ENCODE data around the gene SCGB3A2. TPM values are rescaled to one million over a fixed set of nuclear protein-coding genes. Genes with fewer than 3 reads are reported as not detected.
A peak's percentile ranks its signal among the peaks of the same experiment; 100 is the strongest.

The SCGB3A2 gene
- total RNA-seq, 6 experiments from 2014 or later, result not detected

- no peaks in the 10 kb centered on the region for H3K27me3 ChIP-seq
- no peak for DNase-seq
- H3K36me3 ChIP-seq, result no peaks in the 10 kb centered on the region
- TF ChIP-seq CTCF (IDR thresholded peaks at IDR 0.05) (no peak), POLR2A (IDR thresholded peaks at IDR 0.05) (no peak)
- H3K27ac ChIP-seq, result peak overlapping the region in 1 of 3 donors; percentile 26
- intact Hi-C loops (cut with DNase I), result no loop called here
- ATAC-seq, result peak; percentile 73 to 83 (median 80)
- H3K9me3 ChIP-seq, result no peaks in the 10 kb centered on the region
- WGBS (ENCODE audit: insufficient coverage, low coverage, low lambda C conversion rate, missing lambda C conversion rate), result 12% methylated on average over 2 of the region's 2 CpGs
- peaks cover 0 to 29% (median 9%) of the 10 kb centered on the region in 4 donors for H3K4me1 ChIP-seq
- no peak overlapping the region for H3K4me3 ChIP-seq
Observed at GRCh38 chr5:147835386-147835798, 43.1 kb upstream of the SCGB3A2 start.

- DNase-seq (no peak), ATAC-seq (peak in 3 of 4 donors; percentile 9 to 34 (median 23))
- 57% methylated on average over 3 of the region's 3 CpGs for WGBS (ENCODE audit: insufficient coverage, low coverage, low lambda C conversion rate, missing lambda C conversion rate)
Observed at GRCh38 chr5:147836439-147836838, 42.1 kb upstream of the SCGB3A2 start.

GRCh38 chr5:147842869-147843268, 35.6 kb upstream of the SCGB3A2 start:
- DNase-seq (no peak), ATAC-seq (no peak)
- Histone ChIP-seq H3K27me3 (no peaks in the 10 kb centered on the region), H3K4me3 (no peak overlapping the region), H3K36me3 (no peaks in the 10 kb centered on the region), H3K27ac (no peak overlapping the region), H3K9me3 (no peaks in the 10 kb centered on the region), H3K4me1 (peaks cover 0 to under 1% (median 0%) of the 10 kb centered on the region in 4 donors)
- intact Hi-C loops (cut with DNase I), result no loop called here
- 50% methylated on average over 2 of the region's 2 CpGs for WGBS (ENCODE audit: insufficient coverage, low coverage, low lambda C conversion rate, missing lambda C conversion rate)
- TF ChIP-seq CTCF (IDR thresholded peaks at IDR 0.05), result no peak
- no peak for TF ChIP-seq POLR2A (IDR thresholded peaks at IDR 0.05)

More at GRCh38 chr5:147836439-147836838, 42.1 kb upstream of the SCGB3A2 start:
- Histone ChIP-seq H3K27ac (peak overlapping the region in 1 of 3 donors; percentile 30), H3K27me3 (no peaks in the 10 kb centered on the region), H3K36me3 (no peaks in the 10 kb centered on the region), H3K4me3 (no peak overlapping the region), H3K4me1 (peaks cover 0 to 28% (median 9%) of the 10 kb centered on the region in 4 donors), H3K9me3 (no peaks in the 10 kb centered on the region)
- intact Hi-C loops (cut with DNase I), result no loop called here
- TF ChIP-seq CTCF (IDR thresholded peaks at IDR 0.05), result no peak
- no peak for TF ChIP-seq POLR2A (IDR thresholded peaks at IDR 0.05)

GRCh38 chr5:147844846-147845245, 33.7 kb upstream of the SCGB3A2 start:
- WGBS (ENCODE audit: insufficient coverage, low coverage, low lambda C conversion rate, missing lambda C conversion rate), result 76% methylated on average over 3 of the region's 3 CpGs
- ATAC-seq (no peak), DNase-seq (no peak)
- intact Hi-C loops (cut with DNase I), result no loop called here
- no peak for TF ChIP-seq POLR2A (IDR thresholded peaks at IDR 0.05)
- no peak for TF ChIP-seq CTCF (IDR thresholded peaks at IDR 0.05)
- no peak overlapping the region for H3K4me3 ChIP-seq
- H3K27me3 ChIP-seq, result no peaks in the 10 kb centered on the region
- no peaks in the 10 kb centered on the region for H3K9me3 ChIP-seq
- no peak overlapping the region for H3K27ac ChIP-seq
- H3K36me3 ChIP-seq, result no peaks in the 10 kb centered on the region
- H3K4me1 ChIP-seq, result no peaks in the 10 kb centered on the region

- no peak overlapping the region for H3K27ac ChIP-seq
- 100% methylated on average over 3 of the region's 4 CpGs for WGBS (ENCODE audit: insufficient coverage, low coverage, low lambda C conversion rate, missing lambda C conversion rate)
- H3K27me3 ChIP-seq, result no peaks in the 10 kb centered on the region
- DNase-seq (no peak), ATAC-seq (no peak)
- H3K4me3 ChIP-seq, result no peak overlapping the region
- no peak for TF ChIP-seq CTCF (IDR thresholded peaks at IDR 0.05)
- TF ChIP-seq POLR2A (IDR thresholded peaks at IDR 0.05), result no peak
- no peaks in the 10 kb centered on the region for H3K36me3 ChIP-seq
- intact Hi-C loops (cut with DNase I), result no loop called here
- no peaks in the 10 kb centered on the region for H3K9me3 ChIP-seq
- H3K4me1 ChIP-seq, result no peaks in the 10 kb centered on the region
Observed at GRCh38 chr5:147845618-147846017, 32.9 kb upstream of the SCGB3A2 start.

All from right lobe of liver (tissue), 6 donors.